SH-SY5Y (cell line): ENCODE data around the gene CCDC32.

Experiments
- GATA2 ChIP-seq: IDR thresholded peaks from 2 replicates; pipeline ENCODE4 v1.6.1; 2011; ENCODE audit warnings: mild to moderate bottlenecking, low read depth, low read length
- GATA3 ChIP-seq: IDR thresholded peaks from 2 replicates; pipeline ENCODE4 v1.6.1; 2011; ENCODE audit warnings: low read depth, mild to moderate bottlenecking, low read length, moderate library complexity

CCDC32 gene

DNA sequence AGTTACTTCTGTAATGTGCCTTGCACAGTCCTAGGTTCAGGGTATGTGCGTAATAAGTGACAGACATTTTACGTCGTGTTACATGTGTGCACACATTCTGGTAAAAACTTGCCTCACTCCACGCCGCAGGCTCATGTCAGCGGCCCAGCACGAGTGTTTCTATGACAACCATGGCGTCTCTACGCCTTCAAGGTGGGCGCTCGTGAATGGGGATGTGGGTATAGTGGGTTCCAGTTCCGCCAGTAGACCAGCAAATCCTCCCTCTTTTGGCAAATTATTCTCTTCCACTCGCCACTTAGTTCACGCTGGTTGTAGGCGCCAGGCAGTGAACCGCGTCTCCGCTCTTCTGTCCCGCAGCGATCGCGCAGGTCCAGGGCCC is 53.8 kb downstream of the CCDC32 start:
- no peak for TF ChIP-seq GATA2
- TF ChIP-seq GATA3, result no peak

DNA sequence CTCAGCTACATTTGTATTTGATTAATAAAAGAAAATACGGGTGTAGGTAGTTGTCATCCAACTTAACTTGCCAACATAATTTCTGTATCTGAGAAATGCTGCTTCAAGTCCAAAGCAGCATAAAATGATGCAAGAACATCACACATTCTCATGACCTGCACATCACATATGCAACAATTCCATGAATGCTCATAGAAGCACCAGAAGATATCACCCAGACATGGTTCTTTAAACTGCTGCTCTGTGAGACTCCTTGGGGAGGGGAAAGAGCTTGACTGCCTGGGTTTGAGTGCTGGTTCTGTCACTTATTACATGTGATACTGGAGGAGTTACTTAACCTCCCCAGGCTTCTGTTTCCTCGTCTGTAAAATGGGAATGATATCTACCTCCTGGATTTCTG is 54.6 kb downstream of the CCDC32 start:
- TF ChIP-seq GATA3 (no peak), GATA2 (no peak)

DNA sequence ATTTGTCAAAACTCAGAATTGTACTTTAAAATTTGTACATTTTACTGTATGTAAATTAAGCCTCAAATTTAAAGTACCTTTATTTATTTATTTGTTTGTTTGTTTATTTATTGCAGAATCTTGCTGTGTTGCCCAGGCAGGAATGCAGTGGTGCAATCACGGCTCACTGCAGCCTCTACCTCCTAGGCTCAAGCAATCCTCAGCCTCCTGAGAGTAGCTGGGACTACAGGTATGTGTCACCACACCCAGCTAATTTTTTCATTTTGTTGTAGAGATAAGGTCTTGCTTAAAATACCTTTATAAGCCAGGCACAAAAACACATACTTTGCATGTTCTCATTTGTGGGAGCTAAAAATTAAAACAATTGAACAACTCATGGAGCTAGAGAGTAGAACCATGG is 56.6 kb downstream of the CCDC32 start:
- TF ChIP-seq GATA2, result no peak

DNA sequence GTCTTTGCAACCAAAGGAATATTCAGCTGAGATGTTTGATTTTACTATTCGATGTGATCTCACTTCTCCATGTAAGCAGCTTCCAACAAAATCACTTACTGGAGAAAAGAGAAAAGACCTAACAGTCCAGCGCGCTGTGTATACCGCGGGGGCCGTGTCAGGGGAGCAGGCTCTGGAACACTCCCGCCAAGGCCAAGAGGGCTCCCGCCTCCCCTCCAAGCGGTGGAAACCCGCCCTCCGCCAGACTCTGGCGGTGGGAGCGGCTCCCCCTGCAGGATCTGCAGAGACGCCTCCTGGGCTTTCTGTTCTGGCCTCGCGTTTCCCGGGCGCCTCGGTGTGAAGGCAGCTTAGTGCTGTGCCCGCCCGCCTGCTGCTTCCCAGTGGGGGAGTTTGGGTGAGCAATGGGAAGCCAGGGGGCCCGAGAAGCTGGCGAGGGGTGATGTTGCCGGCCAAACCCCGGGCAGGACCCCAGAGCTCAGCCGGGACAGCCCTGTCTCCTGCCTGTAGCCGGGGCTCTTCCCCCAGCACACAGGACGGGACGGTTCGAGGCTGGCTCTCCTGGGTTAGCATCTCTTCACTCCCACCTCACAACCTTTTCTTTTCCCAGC is 57.8 kb downstream of the CCDC32 start:
- TF ChIP-seq GATA2 (no peak), GATA3 (no peak)
